ENCODE data around the gene GAK. TPM values are rescaled to one million over a fixed set of nuclear protein-coding genes. Genes with fewer than 3 reads are reported as not detected.

Gene GAK
- total RNA-seq, 1 donor from 2014 or later: 89.1 TPM

- H3K9me3 ChIP-seq: no peaks in the 10 kb centered on the region
- H3K4me1 ChIP-seq: no peaks in the 10 kb centered on the region
- no peak overlapping the region for H3K4me3 ChIP-seq
- no peak overlapping the region for H3K27ac ChIP-seq
- no peaks in the 10 kb centered on the region for H3K27me3 ChIP-seq
- no peak for DNase-seq (ENCODE audit: extremely low spot score in 2 of 2)
- intact Hi-C loops (cut with DNase I): no loop called here
- TF ChIP-seq POLR2AphosphoS5 (IDR thresholded peaks at IDR 0.05; ENCODE audit: insufficient read depth in 1 of 2, low read depth in 1 of 2) (no peak), CTCF (IDR thresholded peaks at IDR 0.05) (no peak), POLR2A (IDR thresholded peaks at IDR 0.05) (no peak)
- H3K36me3 ChIP-seq: peaks cover 0 to 43% of the 10 kb centered on the region in 2 donors
These were observed 78.7 kb downstream of the GAK start for GRCh38 chr4:853416-853781.

GRCh38 chr4:851701-852430 lies 80.2 kb downstream of the GAK start:
- Histone ChIP-seq H3K27ac (no peak overlapping the region), H3K4me1 (no peaks in the 10 kb centered on the region), H3K4me3 (no peak overlapping the region), H3K36me3 (peaks cover 0 to 31% of the 10 kb centered on the region in 2 donors), H3K9me3 (no peaks in the 10 kb centered on the region), H3K27me3 (no peaks in the 10 kb centered on the region)
- intact Hi-C loops (cut with DNase I): no loop called here
- TF ChIP-seq CTCF (IDR thresholded peaks at IDR 0.05) (no peak), POLR2AphosphoS5 (IDR thresholded peaks at IDR 0.05; ENCODE audit: insufficient read depth in 1 of 2, low read depth in 1 of 2) (no peak), POLR2A (IDR thresholded peaks at IDR 0.05) (no peak)
- no peak for DNase-seq (ENCODE audit: extremely low spot score in 2 of 2)

GRCh38 chr4:850323-850945 lies 81.7 kb downstream of the GAK start:
- Histone ChIP-seq H3K4me3 (no peak overlapping the region), H3K27ac (no peak overlapping the region), H3K27me3 (no peaks in the 10 kb centered on the region), H3K9me3 (no peaks in the 10 kb centered on the region), H3K4me1 (peaks cover 4% of the 10 kb centered on the region), H3K36me3 (peaks cover 0 to 28% of the 10 kb centered on the region in 2 donors)
- DNase-seq (ENCODE audit: extremely low spot score in 2 of 2): no peak
- intact Hi-C loops (cut with DNase I): no loop called here
- no peak for TF ChIP-seq POLR2AphosphoS5 (IDR thresholded peaks at IDR 0.05; ENCODE audit: insufficient read depth in 1 of 2, low read depth in 1 of 2)
- TF ChIP-seq CTCF (IDR thresholded peaks at IDR 0.05): no peak
- no peak for TF ChIP-seq POLR2A (IDR thresholded peaks at IDR 0.05)

- no peaks in the 10 kb centered on the region for H3K9me3 ChIP-seq
- intact Hi-C loops (cut with DNase I): no loop called here
These were observed 82.5 kb downstream of the GAK start for GRCh38 chr4:849478-850175.

More at GRCh38 chr4:849478-850175, 82.5 kb downstream of the GAK start:
- Histone ChIP-seq H3K27me3 (no peaks in the 10 kb centered on the region), H3K4me3 (no peak overlapping the region), H3K36me3 (peaks cover 0 to 28% of the 10 kb centered on the region in 2 donors), H3K4me1 (peaks cover 9% of the 10 kb centered on the region), H3K27ac (no peak overlapping the region)
- no peak for DNase-seq (ENCODE audit: extremely low spot score in 2 of 2)
- TF ChIP-seq POLR2AphosphoS5 (IDR thresholded peaks at IDR 0.05; ENCODE audit: insufficient read depth in 1 of 2, low read depth in 1 of 2) (no peak), CTCF (IDR thresholded peaks at IDR 0.05) (no peak), POLR2A (IDR thresholded peaks at IDR 0.05) (no peak)

Data from vagina (tissue), 2 donors.